Stomach (tissue), 4 donors: Measurements from ENCODE around the gene NTF3.

Experiments
- POLR2AphosphoS5 ChIP-seq, 3 donors: sonication (generic); formaldehyde crosslinking; IDR thresholded peaks; one replicate each; pipeline ENCODE4 v1.6.1; 2016; ENCODE audit warnings: antibody characterized with exemption in 3 of 3
- TF ChIP-seq, protein P1 (sequence below), 7 experiments: fragments of 450-650 bp in 4 of 7; fragments of 200-600 bp in 3 of 7; sonication (generic) in 3 of 7; IDR thresholded peaks; one replicate each; pipeline ENCODE4 v1.5.1; 2016 to 2019; ENCODE audit warnings: antibody characterized with exemption in 7 of 7, control low read depth in 2 of 7, mild to moderate bottlenecking in 1 of 7

GRCh38 chr12:5520037-5520436 is 88.1 kb downstream of the NTF3 start:
- TF ChIP-seq, protein P1, sequence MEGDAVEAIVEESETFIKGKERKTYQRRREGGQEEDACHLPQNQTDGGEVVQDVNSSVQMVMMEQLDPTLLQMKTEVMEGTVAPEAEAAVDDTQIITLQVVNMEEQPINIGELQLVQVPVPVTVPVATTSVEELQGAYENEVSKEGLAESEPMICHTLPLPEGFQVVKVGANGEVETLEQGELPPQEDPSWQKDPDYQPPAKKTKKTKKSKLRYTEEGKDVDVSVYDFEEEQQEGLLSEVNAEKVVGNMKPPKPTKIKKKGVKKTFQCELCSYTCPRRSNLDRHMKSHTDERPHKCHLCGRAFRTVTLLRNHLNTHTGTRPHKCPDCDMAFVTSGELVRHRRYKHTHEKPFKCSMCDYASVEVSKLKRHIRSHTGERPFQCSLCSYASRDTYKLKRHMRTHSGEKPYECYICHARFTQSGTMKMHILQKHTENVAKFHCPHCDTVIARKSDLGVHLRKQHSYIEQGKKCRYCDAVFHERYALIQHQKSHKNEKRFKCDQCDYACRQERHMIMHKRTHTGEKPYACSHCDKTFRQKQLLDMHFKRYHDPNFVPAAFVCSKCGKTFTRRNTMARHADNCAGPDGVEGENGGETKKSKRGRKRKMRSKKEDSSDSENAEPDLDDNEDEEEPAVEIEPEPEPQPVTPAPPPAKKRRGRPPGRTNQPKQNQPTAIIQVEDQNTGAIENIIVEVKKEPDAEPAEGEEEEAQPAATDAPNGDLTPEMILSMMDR (IDR thresholded peaks at IDR 0.05): no peak
- no peak for TF ChIP-seq POLR2AphosphoS5 (IDR thresholded peaks at IDR 0.05)
